IMR-90 (cell line): ENCODE results near the gene TTC7B. TPM values are rescaled to one million over a fixed set of nuclear protein-coding genes. Genes with fewer than 3 reads are reported as not detected.

Experiments
- ATAC-seq: fragments of 200-7000 bp; cut with Tn5 transposase; 2 replicates; pipeline ENCODE4 v1.9.1; 2020; ENCODE audit warnings: low read depth, mild to moderate bottlenecking, moderate library complexity
- BruUV-seq: library from RNA; stranded (reverse); fragments of 400-500 nt; replicated peaks from 2 replicates; lab custom pipeline; 2021; lab: Mats Ljungman, UMichigan
- CTCF ChIA-PET: fragments of 300-600 bp; formaldehyde crosslinking; extraction: SDS; loops from one replicate; lab custom pipeline; 2021; ENCODE audit warnings: antibody characterized with exemption; lab: Yijun Ruan, JAX
- POLR2A ChIA-PET: fragments of 300-600 bp; sonication (Branson Sonifier 250); formaldehyde crosslinking; loops from one replicate; lab custom pipeline; 2022; ENCODE audit warnings: antibody characterized with exemption; ENCODE audit not compliant: unreplicated experiment; lab: Charles Lee
- DNase-seq: peaks from one replicate; pipeline ENCODE4 v3.0.0; 2013
- H2AFZ ChIP-seq: replicated peaks from 2 replicates; pipeline ENCODE3; 2013; ENCODE audit warnings: low read length, mild to moderate bottlenecking; ENCODE audit not compliant: poor library complexity
- H2AK5ac ChIP-seq: 2 replicates; pipeline ENCODE4 v1.6.1; 2013; ENCODE audit warnings: low read depth, low read length, inconsistent platforms
- H2AK9ac ChIP-seq: replicated peaks from 2 replicates; pipeline ENCODE3; 2013; ENCODE audit warnings: mild to moderate bottlenecking, low read depth, low read length, moderate library complexity; ENCODE audit not compliant: poor library complexity
- H2BK120ac ChIP-seq: 2 replicates; pipeline ENCODE4 v1.6.1; 2013; ENCODE audit warnings: low read depth, low read length, inconsistent platforms
- H2BK15ac ChIP-seq: 3 replicates; pipeline ENCODE4 v1.6.1; 2013; ENCODE audit warnings: low read depth, low read length, inconsistent platforms
- H2BK20ac ChIP-seq: 2 replicates; pipeline ENCODE4 v1.6.1; 2013; ENCODE audit warnings: low read depth, mild to moderate bottlenecking, inconsistent platforms, low read length, moderate library complexity
- H2BK5ac ChIP-seq: 2 replicates; pipeline ENCODE4 v1.6.1; 2013; ENCODE audit warnings: mild to moderate bottlenecking, low read depth, low read length, inconsistent platforms; ENCODE audit not compliant: poor library complexity, severe bottlenecking
- H3K14ac ChIP-seq: replicated peaks from 2 replicates; pipeline ENCODE4 v1.6.1; 2013; ENCODE audit warnings: low read depth, low read length, inconsistent platforms
- H3K18ac ChIP-seq: 2 replicates; pipeline ENCODE4 v1.6.1; 2013; ENCODE audit warnings: low read depth, low read length, control low read depth
- H3K23ac ChIP-seq: 2 replicates; pipeline ENCODE4 v1.6.1; 2013; ENCODE audit warnings: low read depth, low read length, inconsistent platforms
- H3K27ac ChIP-seq: 2 replicates; pipeline ENCODE4 v1.5.1; 2013; ENCODE audit warnings: mild to moderate bottlenecking, control low read depth, low read length; ENCODE audit not compliant: insufficient read depth
- H3K27me3 ChIP-seq: 2 replicates; pipeline ENCODE4 v1.6.1; 2013; ENCODE audit warnings: low read length; ENCODE audit not compliant: control insufficient read depth, insufficient read depth
- H3K36me3 ChIP-seq: 2 replicates; pipeline ENCODE4 v1.6.1; 2013; ENCODE audit warnings: low read length, mixed read lengths; ENCODE audit not compliant: control insufficient read depth, insufficient read depth
- H3K4ac ChIP-seq: 2 replicates; pipeline ENCODE4 v1.6.1; 2013; ENCODE audit warnings: low read depth, low read length, inconsistent platforms
- H3K4me1 ChIP-seq: 2 replicates; pipeline ENCODE4 v1.6.1; 2013; ENCODE audit warnings: low read length, mixed read lengths; ENCODE audit not compliant: control insufficient read depth, insufficient read depth
- H3K4me2 ChIP-seq: 2 replicates; pipeline ENCODE4 v1.6.1; 2013; ENCODE audit warnings: low read depth, mild to moderate bottlenecking, control low read depth, low read length, moderate library complexity
- H3K4me3 ChIP-seq: 2 replicates; pipeline ENCODE4 v1.5.1; 2013; ENCODE audit warnings: low read depth, mild to moderate bottlenecking, control low read depth, low read length, moderate library complexity; ENCODE audit not compliant: insufficient read depth
- H3K56ac ChIP-seq: 2 replicates; pipeline ENCODE4 v1.6.1; 2013; ENCODE audit warnings: low read length, inconsistent platforms; ENCODE audit not compliant: insufficient read depth; ENCODE audit errors: extremely low read depth
- H3K79me1 ChIP-seq, 2 experiments: 2 replicates each; pipeline ENCODE4 v1.6.1; 2013; ENCODE audit warnings: low read length in 2 of 2, inconsistent platforms in 1 of 2, low read depth in 1 of 2
- H3K9ac ChIP-seq: 2 replicates; pipeline ENCODE4 v1.6.1; 2013; ENCODE audit warnings: low read depth, low read length, control low read depth
- H3K9me1 ChIP-seq: 2 replicates; pipeline ENCODE4 v1.6.1; 2013; ENCODE audit warnings: low read length, inconsistent platforms; ENCODE audit not compliant: insufficient read depth
- H3K9me3 ChIP-seq: 2 replicates; pipeline ENCODE4 v1.6.1; 2013; ENCODE audit warnings: low read length; ENCODE audit not compliant: control insufficient read depth, insufficient read depth
- H4K20me1 ChIP-seq: 2 replicates; pipeline ENCODE4 v1.6.1; 2013; ENCODE audit warnings: low read length, inconsistent platforms; ENCODE audit not compliant: insufficient read depth
- H4K5ac ChIP-seq: 2 replicates; pipeline ENCODE4 v1.6.1; 2013; ENCODE audit warnings: mild to moderate bottlenecking, low read depth, low read length, control low read depth
- H4K8ac ChIP-seq, 2 experiments: 2 replicates each; pipeline ENCODE4 v1.6.1; 2013; ENCODE audit warnings: low read depth in 2 of 2, low read length in 2 of 2, control low read depth in 1 of 2, inconsistent platforms in 1 of 2
- H4K91ac ChIP-seq: 2 replicates; pipeline ENCODE4 v1.6.1; 2013; ENCODE audit warnings: low read depth, low read length, inconsistent platforms; ENCODE audit not compliant: insufficient read depth
- BHLHE40 ChIP-seq: fragments of 150-350 bp; IDR thresholded peaks from 2 replicates; pipeline ENCODE4 v1.6.1; 2016; ENCODE audit warnings: mild to moderate bottlenecking, low read depth, low read length
- CEBPB ChIP-seq: IDR thresholded peaks from 2 replicates; pipeline ENCODE4 v1.6.1; 2012; ENCODE audit warnings: low read depth, low read length, improper control_type of control experiment
- CHD1 ChIP-seq: IDR thresholded peaks from 2 replicates; pipeline ENCODE4 v1.6.1; 2012; ENCODE audit warnings: low read depth, low read length, improper control_type of control experiment
- FOS ChIP-seq: fragments of 150-350 bp; IDR thresholded peaks from 2 replicates; pipeline ENCODE4 v1.6.1; 2016; ENCODE audit warnings: low read depth, low read length
- MAFK ChIP-seq: IDR thresholded peaks from 2 replicates; pipeline ENCODE4 v1.6.1; 2012; ENCODE audit warnings: low read depth, low read length, improper control_type of control experiment
- MAZ ChIP-seq: IDR thresholded peaks from 2 replicates; pipeline ENCODE4 v1.6.1; 2012; ENCODE audit warnings: low read depth, mild to moderate bottlenecking, low read length, improper control_type of control experiment, moderate library complexity, borderline replicate concordance
- MXI1 ChIP-seq: IDR thresholded peaks from 2 replicates; pipeline ENCODE4 v1.6.1; 2012; ENCODE audit warnings: low read depth, mild to moderate bottlenecking, low read length, moderate library complexity, borderline replicate concordance
- NFE2L2 ChIP-seq: fragments of 150-350 bp; IDR thresholded peaks from 2 replicates; pipeline ENCODE4 v1.6.1; 2016; ENCODE audit warnings: low read depth, mild to moderate bottlenecking, low read length
- POLR2A ChIP-seq: IDR thresholded peaks from 2 replicates; pipeline ENCODE4 v1.6.1; 2012; ENCODE audit warnings: mild to moderate bottlenecking, low read depth, low read length
- RAD21 ChIP-seq: IDR thresholded peaks from 2 replicates; pipeline ENCODE4 v1.6.1; 2012; ENCODE audit warnings: low read length, improper control_type of control experiment
- RCOR1 ChIP-seq: IDR thresholded peaks from 2 replicates; pipeline ENCODE4 v1.6.1; 2012; ENCODE audit warnings: mild to moderate bottlenecking, low read length, improper control_type of control experiment; ENCODE audit not compliant: insufficient replicate concordance
- RFX5 ChIP-seq: IDR thresholded peaks from 2 replicates; pipeline ENCODE4 v1.8.0; 2012; ENCODE audit warnings: low read depth, mild to moderate bottlenecking, low read length, moderate library complexity
- SMC3 ChIP-seq: fragments of 150-350 bp; IDR thresholded peaks from 2 replicates; pipeline ENCODE4 v1.6.1; 2016; ENCODE audit warnings: low read depth, mild to moderate bottlenecking, antibody characterized with exemption, low read length, moderate library complexity
- WGBS, 2 experiments: methylation state at CpG; one replicate each; pipeline versions ENCODE4 v1.1.5 to v1.1.7; 2013; ENCODE audit warnings: missing lambda C conversion rate in 2 of 2; ENCODE audit not compliant: insufficient read length in 1 of 2; ENCODE audit errors: extremely low coverage in 2 of 2; 5-methylcytosine and 5-hydroxymethylcytosine counted together
- dilution Hi-C: fragments of 300-500 bp; cut with HindIII; formaldehyde crosslinking; loops from one replicate; pipeline ENCODE4 v1.14.3; 2018; ENCODE audit warnings: low sequenced_read_pairs; ENCODE audit not compliant: unreplicated experiment
- in situ Hi-C: fragments of 300-500 bp; cut with MboI; formaldehyde crosslinking; loops from 3 replicates; pipeline ENCODE4 v1.14.3; 2019; ENCODE audit warnings: low sequenced_read_pairs, inconsistent platforms, mixed read lengths
- intact Hi-C: fragments of 100-400 bp; cut with micrococcal nuclease; formaldehyde crosslinking; loops from 2 replicates; pipeline ENCODE4 v1.10.0; 2022
- polyA plus RNA-seq, 3 experiments: library from polyadenylated mRNA; depleted of rRNA; stranded (reverse); fragments of >200 nt; gene quantifications; 2 replicates each; pipeline ENCODE4 v1.2.3, GENCODE V29; 2012; ENCODE audit warnings: low replicate concordance in 1 of 3
- total RNA-seq: library from RNA; depleted of rRNA; stranded (reverse); fragments of >200 nt; gene quantifications from 2 replicates; pipeline ENCODE4 v1.2.3, GENCODE V29; 2012
- TF ChIP-seq, protein P1 (sequence below): fragments of 150-350 bp; IDR thresholded peaks from 2 replicates; pipeline ENCODE4 v1.6.1; 2016; ENCODE audit warnings: low read depth, mild to moderate bottlenecking, low read length, moderate library complexity, borderline replicate concordance
- TF ChIP-seq, protein P2 (sequence below): fragments of 150-350 bp; IDR thresholded peaks from 2 replicates; pipeline ENCODE4 v1.6.1; 2017; ENCODE audit warnings: mild to moderate bottlenecking, antibody characterized with exemption, low read length, low read depth
- TF ChIP-seq, protein P3 (sequence below): conservative IDR thresholded peaks from 2 replicates; pipeline ENCODE4 v1.5.1; 2012; ENCODE audit warnings: mild to moderate bottlenecking, low read depth, low read length, improper control_type of control experiment

Gene TTC7B
- total and polyA plus RNA-seq, 2 of the 4 experiments (the other 2 are of a cell fraction) = 18.1 to 35.3 TPM

DNA sequence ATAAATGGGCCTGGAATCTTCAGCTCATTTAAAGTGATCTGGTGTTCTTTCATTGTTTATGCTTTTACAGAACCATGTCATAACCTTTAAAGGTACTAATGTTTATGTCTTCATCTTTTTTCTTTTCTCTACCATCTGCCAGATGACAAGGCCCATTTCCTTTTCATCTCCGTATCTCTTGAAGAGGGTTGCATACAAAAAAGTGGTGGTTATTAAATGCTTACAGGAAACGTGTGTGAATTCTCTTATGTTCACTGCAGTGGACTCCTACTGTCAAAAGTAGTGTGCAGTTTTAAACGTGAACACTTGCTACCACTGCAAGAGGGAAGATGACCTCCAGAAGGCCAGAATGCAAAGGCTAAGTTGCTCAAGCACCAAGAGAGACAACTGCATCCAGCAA lies 91.4 kb downstream of the TTC7B start:
- Histone ChIP-seq H3K14ac (no peak overlapping the region), H3K4me2 (no peak overlapping the region), H2AFZ (no peak overlapping the region), H3K27ac (no peak overlapping the region), H3K4me3 (no peak overlapping the region), H4K8ac (no peak overlapping the region), H2AK5ac (no peak overlapping the region), H3K18ac (no peak overlapping the region), H3K4me1 (peaks cover 2% of the 10 kb centered on the region; the same call in 1 of the 2 replicates), H3K9me1 (peaks cover 3% of the 10 kb centered on the region; the same call in 1 of the 2 replicates), H2BK20ac (no peak overlapping the region), H2BK120ac (no peak overlapping the region), H4K91ac (no peak overlapping the region), H4K20me1 (no peaks in the 10 kb centered on the region), H3K9ac (no peak overlapping the region), H3K4ac (no peak overlapping the region), H2AK9ac (no peak overlapping the region), H3K9me3 (no peaks in the 10 kb centered on the region), H3K36me3 (peaks cover 4% of the 10 kb centered on the region; the same call in 1 of the 2 replicates), H3K23ac (no peak overlapping the region), H3K79me1 (no peaks in the 10 kb centered on the region; a peak in 1 of 4 replicates), H2BK5ac (no peak overlapping the region), H3K27me3 (no peaks in the 10 kb centered on the region), H2BK15ac (no peak overlapping the region), H4K5ac (no peak overlapping the region), H3K56ac (no peak overlapping the region)
- no CpG with 5 or more reads among the region's 3 CpGs for WGBS, 2 experiments
- in situ Hi-C loops = no loop called here
- ATAC-seq = no peak
- DNase-seq = no peak
- CTCF ChIA-PET = no interaction called here
- POLR2A ChIA-PET = no interaction called here
- dilution Hi-C loops = no loop called here
- no TSS peak for BruUV-seq
- intact Hi-C loops = loop anchor here (5.0 to 10.0 kb wide), 2 partner anchors 177 to 450 kb away; no protein-coding TSS in a partner anchor
- no peak for TF ChIP-seq MAFK
- no peak for TF ChIP-seq MXI1
- no peak for TF ChIP-seq RFX5
- TF ChIP-seq CEBPB = no peak
- TF ChIP-seq MAZ = no peak
- no peak for TF ChIP-seq BHLHE40
- no peak for TF ChIP-seq SMC3
- no peak for TF ChIP-seq CHD1
- no peak for TF ChIP-seq NFE2L2
- TF ChIP-seq, protein P1, sequence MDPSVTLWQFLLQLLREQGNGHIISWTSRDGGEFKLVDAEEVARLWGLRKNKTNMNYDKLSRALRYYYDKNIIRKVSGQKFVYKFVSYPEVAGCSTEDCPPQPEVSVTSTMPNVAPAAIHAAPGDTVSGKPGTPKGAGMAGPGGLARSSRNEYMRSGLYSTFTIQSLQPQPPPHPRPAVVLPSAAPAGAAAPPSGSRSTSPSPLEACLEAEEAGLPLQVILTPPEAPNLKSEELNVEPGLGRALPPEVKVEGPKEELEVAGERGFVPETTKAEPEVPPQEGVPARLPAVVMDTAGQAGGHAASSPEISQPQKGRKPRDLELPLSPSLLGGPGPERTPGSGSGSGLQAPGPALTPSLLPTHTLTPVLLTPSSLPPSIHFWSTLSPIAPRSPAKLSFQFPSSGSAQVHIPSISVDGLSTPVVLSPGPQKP = no peak
- TF ChIP-seq FOS = no peak
- no peak for TF ChIP-seq RCOR1
- no peak for TF ChIP-seq POLR2A
- no peak for TF ChIP-seq RAD21
- TF ChIP-seq, protein P2, sequence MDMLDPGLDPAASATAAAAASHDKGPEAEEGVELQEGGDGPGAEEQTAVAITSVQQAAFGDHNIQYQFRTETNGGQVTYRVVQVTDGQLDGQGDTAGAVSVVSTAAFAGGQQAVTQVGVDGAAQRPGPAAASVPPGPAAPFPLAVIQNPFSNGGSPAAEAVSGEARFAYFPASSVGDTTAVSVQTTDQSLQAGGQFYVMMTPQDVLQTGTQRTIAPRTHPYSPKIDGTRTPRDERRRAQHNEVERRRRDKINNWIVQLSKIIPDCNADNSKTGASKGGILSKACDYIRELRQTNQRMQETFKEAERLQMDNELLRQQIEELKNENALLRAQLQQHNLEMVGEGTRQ = no peak
- TF ChIP-seq, protein P3, sequence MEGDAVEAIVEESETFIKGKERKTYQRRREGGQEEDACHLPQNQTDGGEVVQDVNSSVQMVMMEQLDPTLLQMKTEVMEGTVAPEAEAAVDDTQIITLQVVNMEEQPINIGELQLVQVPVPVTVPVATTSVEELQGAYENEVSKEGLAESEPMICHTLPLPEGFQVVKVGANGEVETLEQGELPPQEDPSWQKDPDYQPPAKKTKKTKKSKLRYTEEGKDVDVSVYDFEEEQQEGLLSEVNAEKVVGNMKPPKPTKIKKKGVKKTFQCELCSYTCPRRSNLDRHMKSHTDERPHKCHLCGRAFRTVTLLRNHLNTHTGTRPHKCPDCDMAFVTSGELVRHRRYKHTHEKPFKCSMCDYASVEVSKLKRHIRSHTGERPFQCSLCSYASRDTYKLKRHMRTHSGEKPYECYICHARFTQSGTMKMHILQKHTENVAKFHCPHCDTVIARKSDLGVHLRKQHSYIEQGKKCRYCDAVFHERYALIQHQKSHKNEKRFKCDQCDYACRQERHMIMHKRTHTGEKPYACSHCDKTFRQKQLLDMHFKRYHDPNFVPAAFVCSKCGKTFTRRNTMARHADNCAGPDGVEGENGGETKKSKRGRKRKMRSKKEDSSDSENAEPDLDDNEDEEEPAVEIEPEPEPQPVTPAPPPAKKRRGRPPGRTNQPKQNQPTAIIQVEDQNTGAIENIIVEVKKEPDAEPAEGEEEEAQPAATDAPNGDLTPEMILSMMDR = no peak
